Trophoblast cell (in vitro differentiated cells and primary cell): Measurements from ENCODE around the gene ERGIC1.
A peak's percentile ranks its signal among the peaks of the same experiment; 100 is the strongest.

Source experiments
- DNase-seq, 2 donors: peaks; one replicate each; pipeline ENCODE4 v3.0.0-alpha.2; 2016
- H2AFZ ChIP-seq: 2 replicates; pipeline ENCODE4 v1.6.1; 2013; ENCODE audit warnings: low read length, moderate library complexity, mild to moderate bottlenecking; ENCODE audit not compliant: insufficient read depth, poor library complexity
- H2AK5ac ChIP-seq: 2 replicates; pipeline ENCODE4 v1.6.1; 2013; ENCODE audit warnings: mild to moderate bottlenecking, low read length
- H2BK120ac ChIP-seq: 2 replicates; pipeline ENCODE4 v1.6.1; 2013; ENCODE audit warnings: low read length, mild to moderate bottlenecking, moderate library complexity; ENCODE audit not compliant: insufficient read depth, poor library complexity
- H2BK12ac ChIP-seq: 2 replicates; pipeline ENCODE4 v1.6.1; 2013; ENCODE audit warnings: mild to moderate bottlenecking, low read length, moderate library complexity
- H2BK5ac ChIP-seq: 2 replicates; pipeline ENCODE4 v1.6.1; 2013; ENCODE audit warnings: low read length, low read depth, moderate library complexity, mild to moderate bottlenecking; ENCODE audit not compliant: poor library complexity
- H3K14ac ChIP-seq: 2 replicates; pipeline ENCODE4 v1.6.1; 2013; ENCODE audit warnings: mild to moderate bottlenecking, low read length
- H3K18ac ChIP-seq: 2 replicates; pipeline ENCODE4 v1.6.1; 2013; ENCODE audit warnings: mild to moderate bottlenecking, low read length
- H3K23ac ChIP-seq: 2 replicates; pipeline ENCODE4 v1.6.1; 2013; ENCODE audit warnings: low read length
- H3K27ac ChIP-seq: 2 replicates; pipeline ENCODE4 v1.5.1; 2013; ENCODE audit warnings: low read depth, mild to moderate bottlenecking, inconsistent platforms, low read length, moderate library complexity
- H3K27me3 ChIP-seq: 2 replicates; pipeline ENCODE4 v1.6.1; 2013; ENCODE audit warnings: inconsistent platforms, mild to moderate bottlenecking, low read length, moderate library complexity; ENCODE audit not compliant: insufficient read depth
- H3K36me3 ChIP-seq, 2 experiments: 1 replicate in 1 of 2; 2 replicates in 1 of 2; pipeline ENCODE4 v1.6.1; 2013; ENCODE audit warnings: low read length in 2 of 2, mild to moderate bottlenecking in 2 of 2, moderate library complexity in 1 of 2; ENCODE audit not compliant: insufficient read depth in 2 of 2, control insufficient read depth in 1 of 2
- H3K4ac ChIP-seq: 2 replicates; pipeline ENCODE4 v1.6.1; 2013; ENCODE audit warnings: low read depth, mild to moderate bottlenecking, low read length, moderate library complexity
- H3K4me1 ChIP-seq, 2 experiments: 1 replicate in 1 of 2; 2 replicates in 1 of 2; pipeline ENCODE4 v1.6.1; 2013; ENCODE audit warnings: low read length in 2 of 2, mild to moderate bottlenecking in 2 of 2, moderate library complexity in 1 of 2; ENCODE audit not compliant: insufficient read depth in 2 of 2, control insufficient read depth in 1 of 2
- H3K4me2 ChIP-seq: 2 replicates; pipeline ENCODE4 v1.6.1; 2013; ENCODE audit warnings: inconsistent platforms, mild to moderate bottlenecking, low read length, moderate library complexity
- H3K4me3 ChIP-seq: 2 replicates; pipeline ENCODE4 v1.5.1; 2013; ENCODE audit warnings: mild to moderate bottlenecking, low read depth, low read length, inconsistent platforms
- H3K79me1 ChIP-seq: one replicate; pipeline ENCODE4 v1.6.1; 2013; ENCODE audit warnings: low read length
- H3K79me2 ChIP-seq: 2 replicates; pipeline ENCODE4 v1.6.1; 2013; ENCODE audit warnings: low read length, mild to moderate bottlenecking; ENCODE audit not compliant: control insufficient read depth, insufficient read depth, poor library complexity
- H3K9ac ChIP-seq: 2 replicates; pipeline ENCODE4 v1.6.1; 2013; ENCODE audit warnings: mild to moderate bottlenecking, low read length
- H3K9me3 ChIP-seq: 2 replicates; pipeline ENCODE4 v1.6.1; 2013; ENCODE audit warnings: low read depth, mild to moderate bottlenecking, control low read depth, inconsistent platforms, low read length; ENCODE audit not compliant: insufficient read depth
- H4K12ac ChIP-seq: 2 replicates; pipeline ENCODE4 v1.6.1; 2013; ENCODE audit warnings: low read depth, mild to moderate bottlenecking, low read length, moderate library complexity
- H4K8ac ChIP-seq: 2 replicates; pipeline ENCODE4 v1.6.1; 2013; ENCODE audit warnings: low read depth, mild to moderate bottlenecking, low read length, moderate library complexity
- H4K91ac ChIP-seq: one replicate; pipeline ENCODE4 v1.6.1; 2013; ENCODE audit warnings: low read depth, mild to moderate bottlenecking, low read length, moderate library complexity
- WGBS: extraction: QIAGEN DNeasy Blood & Tissue Kit; methylation state at CpG from one replicate; pipeline ENCODE4 v1.1.7; 2013; ENCODE audit warnings: missing lambda C conversion rate; ENCODE audit not compliant: insufficient read length, insufficient coverage; ENCODE audit errors: extremely low coverage; 5-methylcytosine and 5-hydroxymethylcytosine counted together

The ERGIC1 gene

GRCh38 chr5:172828911-172829431 lies 5.1 kb upstream of the ERGIC1 start:
- Histone ChIP-seq H3K23ac (no peak overlapping the region), H3K4ac (no peak overlapping the region), H2AFZ (no peak overlapping the region), H2BK120ac (no peak overlapping the region), H3K4me1 (peaks cover 3% of the 10 kb centered on the region in 2 experiments), H3K9me3 (peaks cover 9% of the 10 kb centered on the region), H3K18ac (no peak overlapping the region), H3K4me2 (no peak overlapping the region), H2AK5ac (no peak overlapping the region), H4K91ac (no peak overlapping the region), H4K8ac (no peak overlapping the region), H3K27ac (no peak overlapping the region), H3K27me3 (no peaks in the 10 kb centered on the region), H3K9ac (no peak overlapping the region), H2BK12ac (no peak overlapping the region), H3K14ac (no peak overlapping the region), H3K79me2 (no peaks in the 10 kb centered on the region), H4K12ac (no peak overlapping the region), H3K79me1 (peaks cover 3% of the 10 kb centered on the region), H2BK5ac (no peak overlapping the region), H3K4me3 (no peak overlapping the region), H3K36me3 (no peaks in the 10 kb centered on the region)
- DNase-seq: peak; percentile 68 to 81
- WGBS: no CpG with 5 or more reads among the region's 6 CpGs

GRCh38 chr5:172830275-172830799 lies 3.7 kb upstream of the ERGIC1 start:
- no peak overlapping the region for H3K18ac ChIP-seq
- H3K14ac ChIP-seq: no peak overlapping the region
- no peak overlapping the region for H3K27ac ChIP-seq
- no peaks in the 10 kb centered on the region for H3K27me3 ChIP-seq
- no peak overlapping the region for H3K9ac ChIP-seq
- H4K8ac ChIP-seq: no peak overlapping the region
- no peak overlapping the region for H3K4me2 ChIP-seq
- no peak overlapping the region for H2AFZ ChIP-seq
- H3K79me2 ChIP-seq: peaks cover 3% of the 10 kb centered on the region
- H3K4me3 ChIP-seq: no peak overlapping the region
- H2BK120ac ChIP-seq: no peak overlapping the region
- peaks cover 8 to 9% of the 10 kb centered on the region in 2 experiments for H3K4me1 ChIP-seq
- peaks cover 8% of the 10 kb centered on the region for H3K9me3 ChIP-seq
- no peak overlapping the region for H4K91ac ChIP-seq
- no peak overlapping the region for H2BK12ac ChIP-seq
- no peaks in the 10 kb centered on the region for H3K36me3 ChIP-seq
- DNase-seq: peak; percentile 75 to 89
- H2AK5ac ChIP-seq: no peak overlapping the region
- no CpG with 5 or more reads among the region's 1 CpG for WGBS
- H4K12ac ChIP-seq: no peak overlapping the region
- no peak overlapping the region for H3K4ac ChIP-seq
- H3K79me1 ChIP-seq: peaks cover 8% of the 10 kb centered on the region
- H3K23ac ChIP-seq: no peak overlapping the region
- no peak overlapping the region for H2BK5ac ChIP-seq

- Histone ChIP-seq H2BK120ac (no peak overlapping the region), H2BK12ac (no peak overlapping the region), H4K8ac (no peak overlapping the region), H3K79me1 (peaks cover 8% of the 10 kb centered on the region), H3K4ac (no peak overlapping the region), H4K91ac (no peak overlapping the region), H2BK5ac (no peak overlapping the region), H3K9ac (no peak overlapping the region), H3K9me3 (peaks cover 5% of the 10 kb centered on the region), H2AK5ac (no peak overlapping the region), H3K4me3 (no peak overlapping the region), H3K27ac (no peak overlapping the region), H3K4me2 (no peak overlapping the region), H3K23ac (no peak overlapping the region), H2AFZ (no peak overlapping the region), H3K79me2 (peaks cover 3% of the 10 kb centered on the region), H3K4me1 (peaks cover 8 to 11% of the 10 kb centered on the region in 2 experiments), H4K12ac (no peak overlapping the region), H3K27me3 (no peaks in the 10 kb centered on the region), H3K36me3 (no peaks in the 10 kb centered on the region), H3K14ac (no peak overlapping the region), H3K18ac (no peak overlapping the region)
- WGBS: no CpG with 5 or more reads among the region's 14 CpGs
- DNase-seq: peak; percentile 66
These were observed 3.0 kb upstream of the ERGIC1 start for GRCh38 chr5:172830876-172831662.

- no peaks in the 10 kb centered on the region for H3K27me3 ChIP-seq
- H3K4me2 ChIP-seq: no peak overlapping the region
- no peak overlapping the region for H3K14ac ChIP-seq
- H3K4me3 ChIP-seq: no peak overlapping the region
- H4K91ac ChIP-seq: no peak overlapping the region
- DNase-seq: no peak
- H2AFZ ChIP-seq: no peak overlapping the region
- no peak overlapping the region for H3K18ac ChIP-seq
- peaks cover 3% of the 10 kb centered on the region for H3K9me3 ChIP-seq
- no peak overlapping the region for H3K4ac ChIP-seq
- peaks cover 8 to 11% of the 10 kb centered on the region in 2 experiments for H3K4me1 ChIP-seq
- no peak overlapping the region for H3K23ac ChIP-seq
- no CpG with 5 or more reads among the region's 14 CpGs for WGBS
- no peak overlapping the region for H2BK5ac ChIP-seq
- H3K9ac ChIP-seq: no peak overlapping the region
- no peak overlapping the region for H2BK12ac ChIP-seq
- peak overlapping the region; percentile 66 for H4K8ac ChIP-seq
- no peaks in the 10 kb centered on the region for H3K36me3 ChIP-seq
- no peak overlapping the region for H2BK120ac ChIP-seq
- peaks cover 8% of the 10 kb centered on the region for H3K79me1 ChIP-seq
- H3K79me2 ChIP-seq: peaks cover 3% of the 10 kb centered on the region
- no peak overlapping the region for H3K27ac ChIP-seq
- no peak overlapping the region for H4K12ac ChIP-seq
- no peak overlapping the region for H2AK5ac ChIP-seq
These were observed 1.4 kb upstream of the ERGIC1 start for GRCh38 chr5:172832383-172833315.
